Skin of body (tissue), 2 donors: ENCODE data around the gene FGF21. TPM values are rescaled to one million over a fixed set of nuclear protein-coding genes. Genes with fewer than 3 reads are reported as not detected.
"Not testable (repeated sequence)": the region's sequence is repeated elsewhere in the genome, so short reads cannot be mapped to it uniquely, and the experiment has no call there.

Experiments used
- DNase-seq: peaks from one replicate; lab custom pipeline; 2025; lab: John Stamatoyannopoulos, UW
- total RNA-seq: library from RNA; depleted of rRNA; stranded (reverse); fragments of >200 nt; gene quantifications from one replicate; pipeline ENCODE4 v1.2.3, GENCODE V29; 2014

Gene FGF21
- total RNA-seq, 1 donor from 2014 or later, result not detected

DNA sequence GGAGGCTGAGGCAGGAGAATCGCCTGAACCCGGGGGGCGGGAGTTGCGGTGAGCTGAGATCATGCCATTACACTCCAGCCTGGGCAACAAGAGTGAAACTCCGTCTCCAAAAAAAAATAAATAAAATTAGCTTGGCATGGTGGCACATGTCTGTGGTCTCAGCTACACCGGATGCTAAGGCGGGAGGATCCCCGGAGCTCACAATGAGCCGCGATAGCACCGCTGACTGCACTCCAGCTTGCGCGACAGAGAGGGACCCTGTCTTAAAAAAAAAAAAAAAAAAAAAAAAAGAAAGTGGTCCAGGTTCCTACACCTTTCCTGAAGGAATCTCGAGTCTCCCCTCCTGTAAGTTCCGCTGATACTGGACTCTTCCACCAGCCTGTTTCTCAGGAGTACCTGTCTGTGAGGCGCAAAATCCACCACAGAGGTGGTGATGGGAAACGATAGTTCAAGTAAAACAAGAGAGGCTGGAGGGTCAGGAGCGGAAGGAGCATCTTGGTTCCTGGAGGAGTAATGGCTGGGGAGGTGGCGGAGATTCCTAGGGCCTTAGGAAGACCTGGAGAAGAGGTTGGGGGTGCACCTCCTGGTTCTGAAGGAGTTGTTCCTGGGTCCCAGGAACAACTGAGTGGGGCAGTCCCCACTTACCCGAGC is 3.4 kb upstream of the FGF21 start:
- no peak for DNase-seq

DNA sequence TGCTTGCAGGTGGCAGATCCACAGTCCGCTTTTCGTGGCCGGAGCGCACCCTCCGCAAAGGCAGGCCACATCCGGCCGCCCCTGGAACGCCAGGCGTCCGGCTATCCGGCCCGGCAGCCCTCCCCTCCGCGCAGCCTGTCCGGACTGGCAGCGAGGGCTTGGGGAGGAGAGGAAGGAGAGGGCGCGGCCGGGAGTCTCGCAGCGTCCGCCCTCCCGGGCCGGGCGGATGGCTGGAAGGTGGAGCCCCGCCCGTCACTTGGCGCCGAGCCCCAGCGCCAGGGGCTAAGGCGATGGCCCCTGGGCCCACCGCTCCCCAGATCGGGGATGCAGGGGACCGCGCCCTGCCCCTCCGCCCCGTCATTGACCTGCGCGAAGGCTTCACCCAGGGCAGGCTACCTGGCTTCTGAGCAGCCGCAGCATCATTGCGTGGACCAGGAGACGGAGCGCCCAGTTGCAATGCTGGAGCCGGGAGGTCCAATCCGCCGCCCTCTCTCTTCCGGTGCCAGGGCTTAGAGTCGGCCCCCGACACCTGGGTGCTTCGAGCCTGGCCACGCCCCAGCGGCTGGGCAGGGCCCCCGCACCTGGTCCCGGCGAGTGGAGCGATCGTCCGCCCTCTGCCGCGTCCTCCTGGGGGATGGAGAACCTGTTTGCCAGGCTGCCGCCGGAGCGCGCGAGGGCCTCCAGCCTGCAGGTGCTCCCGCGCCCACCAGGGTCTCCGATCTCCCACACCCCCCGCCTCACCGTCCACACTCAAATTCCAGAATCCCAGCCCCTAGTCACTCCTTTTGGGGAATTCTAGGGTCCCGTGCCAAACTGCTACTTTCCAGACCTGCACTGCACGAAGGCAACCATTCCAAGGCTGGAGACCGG is 2.6 kb upstream of the FGF21 start, which contains the start of gene FUT1:
Gene FUT1 (minus strand): TSS at position 146 of the 870 bp plus-strand sequence. CDS start 1,360 bp downstream, outside the sequence.
- DNase-seq, result no peak

DNA sequence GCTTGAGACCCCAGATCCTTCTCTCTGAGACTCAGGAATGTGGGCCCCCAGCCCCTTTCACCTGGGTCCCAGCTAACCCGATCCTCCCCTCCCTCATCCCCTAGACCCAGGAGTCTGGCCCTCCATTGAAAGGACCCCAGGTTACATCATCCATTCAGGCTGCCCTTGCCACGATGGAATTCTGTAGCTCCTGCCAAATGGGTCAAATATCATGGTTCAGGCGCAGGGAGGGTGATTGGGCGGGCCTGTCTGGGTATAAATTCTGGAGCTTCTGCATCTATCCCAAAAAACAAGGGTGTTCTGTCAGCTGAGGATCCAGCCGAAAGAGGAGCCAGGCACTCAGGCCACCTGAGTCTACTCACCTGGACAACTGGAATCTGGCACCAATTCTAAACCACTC is 463 bp downstream of the FGF21 start:
- DNase-seq, result no peak

DNA sequence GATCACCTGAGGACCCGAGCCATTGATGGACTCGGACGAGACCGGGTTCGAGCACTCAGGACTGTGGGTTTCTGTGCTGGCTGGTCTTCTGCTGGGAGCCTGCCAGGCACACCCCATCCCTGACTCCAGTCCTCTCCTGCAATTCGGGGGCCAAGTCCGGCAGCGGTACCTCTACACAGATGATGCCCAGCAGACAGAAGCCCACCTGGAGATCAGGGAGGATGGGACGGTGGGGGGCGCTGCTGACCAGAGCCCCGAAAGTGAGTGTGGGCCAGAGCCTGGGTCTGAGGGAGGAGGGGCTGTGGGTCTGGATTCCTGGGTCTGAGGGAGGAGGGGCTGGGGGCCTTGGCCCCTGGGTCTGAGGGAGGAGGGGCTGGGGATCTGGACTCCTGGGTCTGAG is 888 bp downstream of the FGF21 start:
- DNase-seq, result no peak

DNA sequence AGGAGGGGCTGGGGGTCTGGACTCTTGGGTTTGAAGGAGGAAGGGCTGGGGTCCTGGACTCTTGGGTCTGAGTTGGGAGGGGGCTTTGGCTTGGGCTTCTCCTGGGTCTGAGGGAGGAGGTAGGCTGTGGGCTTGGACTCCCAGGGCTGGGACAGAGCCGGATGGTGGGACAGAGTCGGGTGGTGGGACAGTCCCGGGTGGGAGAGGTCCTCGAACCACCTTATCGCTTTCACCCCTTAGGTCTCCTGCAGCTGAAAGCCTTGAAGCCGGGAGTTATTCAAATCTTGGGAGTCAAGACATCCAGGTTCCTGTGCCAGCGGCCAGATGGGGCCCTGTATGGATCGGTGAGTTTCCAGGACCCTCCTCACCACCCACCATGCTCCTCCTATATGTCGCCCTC is 1.4 kb downstream of the FGF21 start:
- DNase-seq, result no peak

DNA sequence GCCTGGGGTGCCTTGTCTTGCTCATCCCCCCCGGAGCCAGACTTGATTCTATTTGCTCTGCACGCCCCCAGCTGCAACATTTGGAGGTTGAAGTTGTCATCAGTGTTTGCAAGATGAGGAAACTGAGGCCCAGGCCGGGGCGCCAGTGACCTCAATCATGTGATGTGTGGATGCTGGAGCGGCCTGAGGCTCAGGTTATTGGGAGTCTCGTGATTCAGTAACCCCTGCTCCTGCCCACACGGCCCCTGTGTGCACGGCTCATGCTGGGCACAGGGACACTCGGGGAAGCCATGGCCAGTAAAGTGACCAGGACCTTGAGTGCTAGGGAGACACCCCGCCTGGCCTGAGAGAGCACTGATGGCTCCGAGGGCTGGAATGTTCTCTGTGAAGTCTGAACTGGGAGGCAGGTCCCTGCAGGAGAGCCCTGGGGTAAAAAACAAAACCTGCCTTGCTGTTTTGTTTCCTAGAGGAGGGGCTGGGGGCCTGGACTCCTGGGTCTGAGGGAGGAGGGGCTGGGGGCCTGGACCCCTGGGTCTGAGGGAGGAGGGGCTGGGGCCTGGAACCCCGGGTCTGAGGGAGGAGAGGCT is 1.9 kb downstream of the FGF21 start:
- no peak for DNase-seq

DNA sequence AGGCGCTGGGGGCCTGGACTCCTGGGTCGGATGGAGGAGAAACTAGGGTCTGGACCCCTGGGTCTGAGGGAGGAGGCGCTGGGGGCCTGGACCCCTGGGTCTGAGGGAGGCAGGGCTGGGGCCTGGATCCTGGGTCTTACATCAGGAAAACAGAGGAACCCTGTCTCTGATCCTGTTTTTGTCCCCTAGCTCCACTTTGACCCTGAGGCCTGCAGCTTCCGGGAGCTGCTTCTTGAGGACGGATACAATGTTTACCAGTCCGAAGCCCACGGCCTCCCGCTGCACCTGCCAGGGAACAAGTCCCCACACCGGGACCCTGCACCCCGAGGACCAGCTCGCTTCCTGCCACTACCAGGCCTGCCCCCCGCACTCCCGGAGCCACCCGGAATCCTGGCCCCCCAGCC is 2.4 kb downstream of the FGF21 start:
- DNase-seq, result no peak

DNA sequence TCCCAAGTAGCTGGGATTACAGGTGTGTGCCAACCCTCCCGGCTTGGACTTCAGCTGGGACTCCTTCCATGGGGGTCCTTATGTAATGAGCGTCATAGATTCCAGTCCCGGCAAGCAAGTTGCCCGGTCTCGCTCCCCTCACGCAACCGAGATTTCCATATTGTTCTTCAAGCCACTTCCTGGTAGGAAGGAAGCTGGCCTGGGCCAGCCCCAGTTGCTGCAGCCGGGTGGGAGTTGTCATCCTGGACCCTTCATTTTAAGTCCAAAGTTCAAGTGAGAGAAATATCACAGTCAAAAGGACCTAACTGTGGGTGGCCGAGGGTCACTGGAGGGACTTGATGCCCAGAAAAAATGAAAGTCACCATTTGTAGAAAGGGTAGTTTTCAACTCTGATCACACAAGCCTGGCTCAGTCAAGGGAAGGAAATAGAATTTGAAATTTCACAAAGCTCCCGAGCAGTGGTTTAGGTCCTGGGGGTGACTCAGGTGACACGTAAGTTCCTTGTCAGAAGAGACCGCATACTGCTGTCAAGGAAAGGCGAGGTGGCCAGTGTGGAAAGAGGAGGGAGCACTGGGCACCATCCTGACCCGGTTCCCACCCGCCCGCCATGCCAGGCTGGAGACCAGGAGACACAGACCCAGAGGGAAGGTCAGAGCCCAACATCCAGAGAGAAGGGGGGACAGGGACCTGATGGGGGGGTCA is 5.3 kb downstream of the FGF21 start:
- DNase-seq, result no peak

DNA sequence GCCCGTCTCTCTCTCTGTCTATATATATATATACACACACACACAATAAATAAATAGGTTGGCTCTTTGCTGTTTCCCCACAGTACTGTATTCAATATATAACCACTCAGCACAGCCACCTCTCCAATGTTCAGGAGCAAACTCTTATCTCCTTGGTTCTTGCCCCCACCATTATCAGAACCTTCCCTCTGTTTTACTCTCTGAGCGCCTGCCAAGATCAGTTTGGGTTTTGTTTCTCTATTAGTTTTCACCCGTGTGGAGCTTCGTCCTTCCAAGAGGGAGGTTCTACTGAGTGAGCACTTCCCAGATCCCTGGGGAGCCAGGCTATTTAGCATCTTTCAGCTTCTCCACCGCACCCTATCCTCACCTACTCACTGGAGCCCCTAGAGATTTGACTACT is 10.5 kb downstream of the FGF21 start:
- not testable (repeated sequence) for DNase-seq

DNA sequence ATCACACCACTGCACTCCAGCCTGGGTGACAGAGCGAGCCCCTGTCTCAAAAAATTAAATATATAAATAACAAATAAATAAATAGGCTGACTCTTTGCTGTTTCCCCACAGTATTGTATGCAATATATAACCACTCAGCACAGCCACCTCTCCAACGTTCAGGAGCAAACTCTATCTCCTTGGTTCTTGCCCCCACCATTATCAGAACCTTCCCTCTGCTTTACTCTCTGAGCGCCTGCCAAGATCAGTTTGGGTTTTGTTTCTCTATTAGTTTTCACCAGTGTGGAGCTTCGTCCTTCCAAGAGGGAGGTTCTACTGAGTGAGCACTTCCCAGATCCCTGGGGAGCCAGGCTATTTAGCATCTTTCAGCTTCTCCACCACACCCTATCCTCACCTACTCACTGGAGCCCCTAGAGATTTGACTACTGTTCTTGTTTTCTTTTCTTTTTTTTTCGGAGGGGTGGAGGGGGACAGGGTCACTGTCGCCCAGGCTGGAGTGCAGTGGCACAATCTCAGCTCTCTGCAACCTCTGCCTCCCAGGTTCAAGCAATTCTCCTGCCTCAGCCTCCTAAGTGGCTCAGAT is 12.9 kb downstream of the FGF21 start:
- not testable (repeated sequence) for DNase-seq

DNA sequence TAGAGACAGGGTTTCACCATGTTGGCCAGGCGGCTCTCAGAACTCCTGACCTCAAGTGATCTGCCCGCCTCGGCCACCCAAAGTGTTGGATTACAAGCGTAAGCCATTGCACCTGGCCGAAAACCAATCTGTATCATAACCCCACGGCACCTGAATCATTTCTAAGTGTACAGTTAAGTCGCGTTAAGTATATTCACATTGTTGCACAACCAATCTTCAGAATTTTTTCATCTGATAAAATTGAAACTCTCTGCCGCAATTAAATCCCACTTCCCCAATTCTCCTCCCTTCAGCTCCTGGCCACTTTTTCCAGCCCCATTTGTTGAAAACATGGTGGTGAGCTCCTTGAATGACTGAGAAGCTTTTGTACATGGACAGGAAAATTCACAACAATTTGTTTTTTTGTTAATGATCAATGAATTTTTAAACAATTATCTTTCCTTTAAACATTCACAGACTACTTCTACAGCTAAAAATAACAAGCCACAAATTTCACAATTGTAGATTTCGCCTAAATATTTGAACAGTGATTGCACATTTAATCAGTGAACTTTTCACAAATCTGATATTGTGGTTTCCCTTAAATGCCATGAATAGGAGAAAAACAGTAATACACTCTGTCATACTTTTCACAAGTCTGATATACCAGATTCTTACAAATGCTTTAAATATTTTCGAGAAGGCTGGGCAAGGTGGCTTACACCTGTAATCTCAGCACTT is 13.8 kb downstream of the FGF21 start:
- no peak for DNase-seq

DNA sequence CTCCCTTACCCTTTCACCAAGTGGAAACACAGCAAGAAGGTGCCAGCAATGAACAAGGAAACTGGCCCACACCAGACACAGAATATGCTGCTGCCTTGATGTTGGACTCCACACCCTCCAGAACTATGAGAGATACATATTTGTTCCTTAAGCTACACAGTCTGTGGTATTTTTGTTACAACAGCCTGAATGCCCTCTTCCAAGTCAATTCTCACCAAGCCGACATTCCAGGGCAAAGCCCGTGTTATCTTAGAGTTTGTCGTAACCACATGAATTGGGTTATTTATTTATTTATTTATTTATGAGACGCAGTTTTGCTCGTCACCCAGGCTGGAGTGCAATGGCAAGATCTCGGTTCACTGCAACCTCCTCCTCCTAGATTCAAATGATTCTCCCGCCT is 14.9 kb downstream of the FGF21 start:
- DNase-seq, result no peak

DNA sequence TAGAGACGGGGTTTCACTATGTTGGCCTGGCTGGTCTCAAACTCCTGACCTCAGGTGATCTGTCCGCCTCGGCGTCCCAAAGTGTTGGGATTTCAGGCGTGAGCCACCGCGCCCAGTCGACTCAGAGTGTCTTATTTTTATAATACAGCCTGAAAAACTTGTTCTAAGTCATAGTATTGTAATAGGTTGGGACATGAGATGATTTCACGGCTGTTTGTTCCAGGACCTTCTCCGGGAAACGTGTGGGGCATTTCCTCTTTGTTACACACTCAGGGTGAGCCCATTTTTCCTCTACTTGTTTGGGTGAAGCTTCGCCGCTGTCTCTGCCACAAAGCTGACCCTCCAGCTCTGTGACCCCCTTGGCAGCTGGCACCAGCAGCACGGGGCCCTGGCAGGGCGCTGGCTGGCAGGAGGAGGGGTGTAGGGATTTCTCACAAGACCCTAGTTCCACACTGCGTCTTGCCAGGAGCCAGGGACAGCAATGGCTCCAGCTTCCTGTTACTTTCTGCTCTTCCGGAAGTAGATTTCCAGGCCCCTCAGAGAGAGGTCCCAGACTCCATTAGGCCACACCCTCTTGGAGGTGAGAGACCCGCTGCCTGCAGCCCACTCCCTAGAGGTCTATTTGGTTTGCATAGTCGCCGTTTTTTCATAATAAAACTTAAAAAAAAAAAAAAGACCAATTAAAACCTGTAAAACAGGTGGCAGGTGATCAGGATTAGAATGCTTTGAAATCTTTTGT is 15.6 kb downstream of the FGF21 start:
- no peak for DNase-seq

DNA sequence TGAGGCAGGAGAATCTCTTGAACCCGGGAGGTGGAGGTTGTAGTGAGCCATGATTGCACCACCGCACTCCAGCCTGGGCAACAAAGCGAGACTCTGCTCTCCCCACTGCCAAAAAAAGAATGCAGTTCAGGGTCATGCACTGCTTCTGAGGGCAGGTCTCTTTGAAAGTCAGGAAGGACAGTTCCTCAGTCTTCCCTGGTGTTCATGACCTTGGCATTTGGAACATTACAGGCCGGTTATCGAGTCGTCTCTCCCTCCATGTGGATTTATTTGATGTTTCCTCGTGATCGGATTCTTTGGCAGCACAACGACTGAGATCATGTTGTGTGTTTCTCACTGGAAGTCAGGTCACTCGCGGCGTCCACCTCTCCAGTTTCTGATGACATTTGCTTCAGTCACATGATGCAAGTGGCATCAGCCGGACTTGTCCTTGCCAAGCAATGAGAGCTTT is 17.2 kb downstream of the FGF21 start:
- no peak for DNase-seq

DNA sequence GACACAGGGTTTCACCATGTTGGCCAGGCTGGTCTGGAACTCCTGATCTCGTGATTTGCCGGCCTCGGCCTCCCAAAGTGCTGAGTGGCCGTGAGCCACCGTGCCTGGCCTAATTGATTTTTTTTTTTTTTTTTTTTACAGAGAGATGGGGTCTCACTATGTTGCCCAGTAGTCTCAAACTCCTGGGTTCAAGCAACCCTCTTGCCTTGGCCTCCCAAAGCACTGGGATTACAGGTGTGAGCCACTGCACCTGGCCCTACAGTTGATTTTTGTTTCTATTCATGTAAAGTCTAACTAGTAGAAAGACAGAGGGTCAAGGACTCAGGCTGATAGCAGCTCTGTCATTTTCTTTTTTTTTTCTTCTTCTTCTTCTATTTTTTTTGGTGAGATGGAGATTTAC is 21.8 kb downstream of the FGF21 start:
- DNase-seq, result no peak

DNA sequence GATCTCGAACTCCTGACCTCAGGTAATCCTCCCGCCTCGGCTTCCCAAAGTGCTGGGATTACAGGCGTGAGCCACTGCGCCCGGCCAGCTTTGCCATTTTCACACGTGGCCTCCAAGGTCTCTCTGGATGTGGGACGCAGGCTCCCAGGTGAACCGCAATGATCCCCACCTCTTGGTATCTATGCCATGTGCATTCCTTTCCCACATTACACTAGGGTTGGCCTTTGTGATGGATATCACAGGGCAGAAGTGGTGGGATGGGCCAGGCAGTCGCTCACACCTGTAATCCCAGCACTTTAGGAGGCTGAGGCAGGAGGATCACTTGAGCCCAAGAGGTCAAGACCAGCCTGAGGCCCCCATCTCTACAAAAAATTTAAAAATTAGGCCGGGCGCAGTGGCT is 22.4 kb downstream of the FGF21 start:
- DNase-seq, result no peak

DNA sequence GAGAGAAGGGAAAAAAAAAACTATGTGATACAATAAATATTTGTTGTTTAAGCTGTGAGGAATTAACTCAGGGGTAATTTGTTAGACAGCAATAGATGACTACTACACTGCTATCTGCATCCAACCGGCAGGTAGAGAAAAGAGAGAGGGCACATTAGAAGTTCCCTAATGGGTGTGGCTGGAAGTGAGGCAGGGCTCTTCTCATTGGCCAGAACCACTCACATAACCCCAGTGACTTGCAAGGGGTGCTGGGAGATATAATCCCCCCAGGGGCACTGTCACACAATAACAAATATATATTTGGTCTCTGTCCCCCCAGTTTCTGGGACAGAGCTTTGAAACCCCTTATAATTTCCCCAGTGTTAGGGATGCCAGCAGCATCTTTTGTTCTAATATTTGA is 24.3 kb downstream of the FGF21 start:
- DNase-seq, result no peak

DNA sequence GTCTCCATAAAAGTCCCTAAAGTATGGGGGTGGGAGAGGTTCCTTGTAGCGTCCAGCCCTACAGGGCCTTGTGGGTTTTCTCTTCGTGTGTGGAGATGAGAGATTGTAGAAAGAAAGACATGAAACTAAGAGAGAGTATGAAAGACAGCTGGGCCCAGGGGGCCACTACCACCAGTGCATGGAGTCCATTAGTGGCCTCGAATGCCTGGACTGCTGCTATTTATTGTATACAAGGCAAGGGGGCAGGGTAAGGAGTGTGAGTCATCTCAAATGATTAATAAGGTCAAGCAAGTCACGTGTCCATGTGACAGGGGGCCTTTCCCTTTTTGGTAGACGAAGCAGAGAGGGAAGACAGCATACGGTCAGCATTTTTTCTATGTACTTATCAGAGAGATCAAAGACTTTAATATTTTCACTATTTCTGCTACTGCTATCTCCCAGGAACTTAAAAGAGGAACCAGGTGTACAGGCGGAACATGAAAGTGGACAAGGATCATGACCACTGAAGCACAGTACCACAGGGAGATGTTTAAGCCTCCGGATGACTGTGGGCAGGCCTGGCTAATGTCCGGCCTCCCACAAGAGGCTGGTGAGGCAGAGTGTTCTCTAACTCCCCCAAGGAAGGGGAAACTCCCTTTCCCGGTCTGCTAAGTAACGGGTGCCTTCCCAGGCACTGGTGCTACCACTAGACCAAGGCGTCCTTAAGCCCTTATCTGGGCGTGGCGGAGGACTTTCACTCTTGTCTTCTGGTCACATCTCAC is 25.5 kb downstream of the FGF21 start:
- no peak for DNase-seq

DNA sequence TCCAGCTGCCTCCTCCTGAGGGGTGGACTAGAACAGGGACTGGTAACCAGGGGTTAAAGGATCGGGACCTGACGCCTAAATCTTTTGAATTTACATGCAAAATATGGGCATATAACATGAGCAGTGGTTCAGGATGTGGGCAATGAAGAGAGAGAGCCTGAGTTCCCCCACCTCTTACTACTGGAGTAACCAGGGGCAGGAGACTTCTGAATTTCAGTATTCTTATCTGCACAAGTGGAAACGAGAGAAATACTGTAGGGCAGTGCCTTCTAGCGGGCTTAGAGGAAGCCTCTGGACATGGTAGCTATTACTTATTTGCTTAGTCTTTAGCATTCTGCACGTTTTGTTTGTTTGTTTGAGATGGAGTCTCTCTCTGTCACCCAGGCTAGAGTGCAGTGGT is 29.2 kb downstream of the FGF21 start:
- DNase-seq, result no peak
